SK-N-SH (cell line): ENCODE measurements around the gene ANKRD62. TPM values are rescaled to one million over a fixed set of nuclear protein-coding genes. Genes with fewer than 3 reads are reported as not detected.

Source experiments
- CTCF ChIA-PET: fragments of 300-600, 350-600 bp; formaldehyde crosslinking; extraction: SDS; loops from one replicate; lab custom pipeline; 2021; lab: Yijun Ruan, JAX
- POLR2A ChIA-PET: fragments of 350-600 bp; sonication (Branson Sonifier 250); formaldehyde crosslinking; extraction: SDS; loops from one replicate; lab custom pipeline; 2020; ENCODE audit warnings: antibody characterized with exemption, inconsistent platforms; lab: Yijun Ruan, JAX
- DNase-seq: peaks from one replicate; pipeline ENCODE4 v3.0.0; 2012
- H2AFZ ChIP-seq: fragments of 200-600 bp; sonication (generic); 2 replicates; pipeline ENCODE4 v1.8.1; 2016; ENCODE audit warnings: antibody characterized with exemption, mild to moderate bottlenecking, low read depth
- H3F3A ChIP-seq: fragments of 200-600 bp; sonication (generic); replicated peaks from 2 replicates; pipeline ENCODE3; 2016; ENCODE audit warnings: antibody characterized with exemption, mild to moderate bottlenecking; ENCODE audit not compliant: insufficient read depth
- H3K27ac ChIP-seq, 2 experiments: fragments of 200-500 bp in 1 of 2; fragments of 200-600 bp in 1 of 2; sonication (Bioruptor generic) in 1 of 2; sonication (generic), shearing (Covaris generic) in 1 of 2; 2 replicates each; pipeline versions ENCODE4 v1.5.1 to v1.6.1; 2014 to 2016; ENCODE audit warnings: low read depth in 2 of 2, inconsistent platforms in 1 of 2, low read length in 1 of 2, mild to moderate bottlenecking in 1 of 2, mixed read lengths in 1 of 2
- H3K27me3 ChIP-seq: fragments of 200-600 bp; sonication (generic), shearing (Covaris generic); 2 replicates; pipeline ENCODE4 v1.6.1; 2016; ENCODE audit warnings: mixed run types; ENCODE audit not compliant: insufficient read depth
- H3K36me3 ChIP-seq, 2 experiments: fragments of 200-500 bp in 1 of 2; fragments of 200-600 bp in 1 of 2; sonication (Bioruptor generic) in 1 of 2; sonication (generic) in 1 of 2; replicated peaks in 1 of 2; 2 replicates each; pipeline versions ENCODE3 to v1.5.1; 2014 to 2016; ENCODE audit warnings: low read length in 1 of 2, mild to moderate bottlenecking in 1 of 2; ENCODE audit not compliant: insufficient read depth in 2 of 2, control insufficient read depth in 1 of 2
- H3K4me1 ChIP-seq, 2 experiments: fragments of 200-500 bp in 1 of 2; fragments of 200-600 bp in 1 of 2; sonication (Bioruptor generic) in 1 of 2; sonication (generic), shearing (Covaris generic) in 1 of 2; 2 replicates each; pipeline versions ENCODE4 v1.5.1 to v1.6.1; 2014 to 2016; ENCODE audit warnings: low read depth in 1 of 2, low read length in 1 of 2, mixed run types in 1 of 2; ENCODE audit not compliant: insufficient read depth in 2 of 2, control insufficient read depth in 1 of 2
- H3K4me2 ChIP-seq: fragments of 200-600 bp; sonication (generic), shearing (Covaris generic); 2 replicates; pipeline ENCODE4 v1.6.1; 2017; ENCODE audit warnings: mixed run types
- H3K4me3 ChIP-seq, 2 experiments: fragments of 200-500 bp in 1 of 2; fragments of 200-600 bp in 1 of 2; sonication (Bioruptor generic) in 1 of 2; sonication (generic), shearing (Covaris generic) in 1 of 2; 2 replicates each; pipeline versions ENCODE4 v1.5.1 to v1.8.1; 2014 to 2016; ENCODE audit warnings: low read depth in 2 of 2, inconsistent platforms in 1 of 2, low read length in 1 of 2, mild to moderate bottlenecking in 1 of 2, mixed read lengths in 1 of 2, moderate library complexity in 1 of 2
- H3K79me2 ChIP-seq: fragments of 200-600 bp; sonication (generic); 2 replicates; pipeline ENCODE4 v1.8.1; 2017; ENCODE audit warnings: mild to moderate bottlenecking; ENCODE audit not compliant: insufficient read depth
- H3K9ac ChIP-seq: fragments of 200-600 bp; sonication (generic); 2 replicates; pipeline ENCODE4 v1.6.1; 2017; ENCODE audit warnings: mixed run types
- H3K9me2 ChIP-seq: fragments of 200-600 bp; sonication (generic); 2 replicates; pipeline ENCODE4 v1.6.1; 2017; ENCODE audit warnings: mixed run types
- H3K9me3 ChIP-seq: fragments of 200-600 bp; sonication (generic); 2 replicates; pipeline ENCODE4 v1.6.1; 2017; ENCODE audit warnings: mixed run types, mild to moderate bottlenecking, moderate library complexity
- H4K20me1 ChIP-seq: fragments of 200-600 bp; sonication (generic); 2 replicates; pipeline ENCODE4 v1.6.1; 2017; ENCODE audit warnings: mild to moderate bottlenecking, mixed run types; ENCODE audit not compliant: insufficient read depth
- CHD2 ChIP-seq: fragments of 150-350 bp; IDR thresholded peaks from 2 replicates; pipeline ENCODE4 v1.6.1; 2018; ENCODE audit warnings: low read length; ENCODE audit not compliant: partially characterized antibody
- ELF1 ChIP-seq: IDR thresholded peaks from 2 replicates; pipeline ENCODE4 v1.4.0; 2012
- EP300 ChIP-seq, 2 experiments: IDR thresholded peaks; 2 replicates each; pipeline versions ENCODE4 v1.4.0 to v1.6.1; 2012; ENCODE audit warnings: borderline replicate concordance in 1 of 2, low read depth in 1 of 2, low read length in 1 of 2
- FOXM1 ChIP-seq: IDR thresholded peaks from 2 replicates; pipeline ENCODE4 v1.4.0; 2012; ENCODE audit warnings: low read depth, mild to moderate bottlenecking
- GABPA ChIP-seq: IDR thresholded peaks from 2 replicates; pipeline ENCODE4 v1.4.0; 2012; ENCODE audit warnings: low read depth, mild to moderate bottlenecking
- MXI1 ChIP-seq: IDR thresholded peaks from 2 replicates; pipeline ENCODE4 v1.6.1; 2012; ENCODE audit warnings: mild to moderate bottlenecking, low read depth, low read length, improper control_type of control experiment
- NFIC ChIP-seq: IDR thresholded peaks from 2 replicates; pipeline ENCODE4 v1.4.0; 2012; ENCODE audit warnings: borderline replicate concordance
- PBX3 ChIP-seq: IDR thresholded peaks from 2 replicates; pipeline ENCODE4; 2012
- POLR2AphosphoS5 ChIP-seq: IDR thresholded peaks from 2 replicates; pipeline ENCODE4 v1.6.1; 2012; ENCODE audit warnings: low read depth, low read length
- RFX5 ChIP-seq: IDR thresholded peaks from 2 replicates; pipeline ENCODE4 v1.6.1; 2012; ENCODE audit warnings: mild to moderate bottlenecking, improper control_type of control experiment, low read length
- TAF1 ChIP-seq: IDR thresholded peaks from 2 replicates; pipeline ENCODE4 v1.6.1; 2012; ENCODE audit warnings: low read depth, mild to moderate bottlenecking, low read length, moderate library complexity, borderline replicate concordance
- TEAD4 ChIP-seq: IDR thresholded peaks from 2 replicates; pipeline ENCODE4 v1.4.0; 2012; ENCODE audit warnings: mild to moderate bottlenecking, borderline replicate concordance; ENCODE audit not compliant: insufficient read depth
- USF1 ChIP-seq: IDR thresholded peaks from 2 replicates; pipeline ENCODE4 v1.4.0; 2012; ENCODE audit warnings: low read depth, borderline replicate concordance
- ZBTB33 ChIP-seq: IDR thresholded peaks from 2 replicates; pipeline ENCODE4 v1.4.0; 2012; ENCODE audit warnings: low read depth, borderline replicate concordance
- WGBS: methylation state at CpG from one replicate; pipeline ENCODE4 v1.1.6; 2017; ENCODE audit warnings: low lambda C conversion rate; 5-methylcytosine and 5-hydroxymethylcytosine counted together
- polyA plus RNA-seq, 3 experiments: library from polyadenylated mRNA; depleted of rRNA; stranded (reverse); fragments of >200 nt; gene quantifications; 2 replicates each; pipeline ENCODE4 v1.2.3, GENCODE V29; 2012

The ANKRD62 gene
- polyA plus RNA-seq, 1 of the 3 experiments (the other 2 are of a cell fraction), result not detected

GRCh38 chr18:12098374-12098773 is 4.7 kb downstream of the ANKRD62 start:
- Histone ChIP-seq H3K9me2 (no peaks in the 10 kb centered on the region), H3K79me2 (no peaks in the 10 kb centered on the region), H4K20me1 (no peaks in the 10 kb centered on the region), H3K4me3 (no peak overlapping the region), H3F3A (no peaks in the 10 kb centered on the region), H3K27ac (no peak overlapping the region), H3K27me3 (no peaks in the 10 kb centered on the region; the same call in 1 of the 2 replicates), H3K36me3 (no peaks in the 10 kb centered on the region), H3K9me3 (no peaks in the 10 kb centered on the region), H3K4me2 (no peak overlapping the region), H2AFZ (no peak overlapping the region), H3K4me1 (no peaks in the 10 kb centered on the region), H3K9ac (no peak overlapping the region)
- CTCF ChIA-PET, result no interaction called here
- 5% methylated on average over 5 of the region's 5 CpGs for WGBS
- POLR2A ChIA-PET, result no interaction called here
- TF ChIP-seq MXI1, result no peak
- no peak for TF ChIP-seq CHD2
- TF ChIP-seq RFX5, result no peak
- DNase-seq, result no peak

GRCh38 chr18:12099160-12099559 is 5.5 kb downstream of the ANKRD62 start:
- H3F3A ChIP-seq, result no peaks in the 10 kb centered on the region
- no peak overlapping the region for H3K9ac ChIP-seq
- H3K9me2 ChIP-seq, result no peaks in the 10 kb centered on the region
- no peaks in the 10 kb centered on the region for H4K20me1 ChIP-seq
- H3K36me3 ChIP-seq, result no peaks in the 10 kb centered on the region
- H3K27me3 ChIP-seq, result no peaks in the 10 kb centered on the region; the same call in 1 of the 2 replicates
- ChIA-PET POLR2A (no interaction called here), CTCF (no interaction called here)
- no peaks in the 10 kb centered on the region for H3K4me1 ChIP-seq
- H3K27ac ChIP-seq, result no peak overlapping the region
- H2AFZ ChIP-seq, result no peak overlapping the region
- H3K4me3 ChIP-seq, result no peak overlapping the region
- no peaks in the 10 kb centered on the region for H3K79me2 ChIP-seq
- no peak overlapping the region for H3K4me2 ChIP-seq
- no peaks in the 10 kb centered on the region for H3K9me3 ChIP-seq
- no peak for TF ChIP-seq GABPA
- no peak for TF ChIP-seq ELF1
- no peak for TF ChIP-seq TAF1
- TF ChIP-seq POLR2AphosphoS5, result no peak
- no peak for TF ChIP-seq RFX5
- no peak for TF ChIP-seq NFIC
- TF ChIP-seq TEAD4, result no peak
- no peak for TF ChIP-seq USF1
- TF ChIP-seq EP300 (IDR thresholded peaks at IDR 0.05; ENCODE audit: borderline replicate concordance in 1 of 2, low read depth in 1 of 2, low read length in 1 of 2), result no peak
- no peak for TF ChIP-seq FOXM1
- TF ChIP-seq PBX3, result no peak
- no peak for TF ChIP-seq ZBTB33
- DNase-seq, result no peak
